Measurements from ENCODE around the gene ST6GALNAC3.

ST6GALNAC3 gene

GRCh38 chr1:76494807-76495206, 420.3 kb downstream of the ST6GALNAC3 start:
- Histone ChIP-seq H3K9me3 (ENCODE audit: control insufficient read depth, low read length) (no peaks in the 10 kb centered on the region), H3K4me3 (ENCODE audit: insufficient read depth, low read depth, low read length) (no peak overlapping the region), H3K27ac (ENCODE audit: insufficient read depth, low read depth, low read length, poor library complexity, severe bottlenecking) (no peak overlapping the region), H3K36me3 (ENCODE audit: control insufficient read depth, insufficient read depth, low read length) (no peaks in the 10 kb centered on the region), H3K27me3 (ENCODE audit: control insufficient read depth, insufficient read depth, low read length, poor library complexity, severe bottlenecking) (no peaks in the 10 kb centered on the region), H3K4me1 (ENCODE audit: control insufficient read depth, insufficient read depth, low read length) (peaks cover 6% of the 10 kb centered on the region)

- Histone ChIP-seq H3K9me3 (ENCODE audit: control insufficient read depth, low read length) (no peaks in the 10 kb centered on the region), H3K4me3 (ENCODE audit: insufficient read depth, low read depth, low read length) (no peak overlapping the region), H3K36me3 (ENCODE audit: control insufficient read depth, insufficient read depth, low read length) (no peaks in the 10 kb centered on the region), H3K27ac (ENCODE audit: insufficient read depth, low read depth, low read length, poor library complexity, severe bottlenecking) (no peak overlapping the region), H3K27me3 (ENCODE audit: control insufficient read depth, insufficient read depth, low read length, poor library complexity, severe bottlenecking) (no peaks in the 10 kb centered on the region), H3K4me1 (ENCODE audit: control insufficient read depth, insufficient read depth, low read length) (peaks cover 22% of the 10 kb centered on the region)
- WGBS, 2 experiments: 88 to 99% methylated on average over 3 of the region's 3 CpGs
Observed at GRCh38 chr1:76496871-76497270, 422.3 kb downstream of the ST6GALNAC3 start.

GRCh38 chr1:76500116-76500515, 425.6 kb downstream of the ST6GALNAC3 start:
- H3K27me3 ChIP-seq (ENCODE audit: control insufficient read depth, insufficient read depth, low read length, poor library complexity, severe bottlenecking): no peaks in the 10 kb centered on the region
- H3K36me3 ChIP-seq (ENCODE audit: control insufficient read depth, insufficient read depth, low read length): no peaks in the 10 kb centered on the region
- peaks cover 32% of the 10 kb centered on the region for H3K4me1 ChIP-seq (ENCODE audit: control insufficient read depth, insufficient read depth, low read length)
- no peak overlapping the region for H3K4me3 ChIP-seq (ENCODE audit: insufficient read depth, low read depth, low read length)
- H3K9me3 ChIP-seq (ENCODE audit: control insufficient read depth, low read length): no peaks in the 10 kb centered on the region
- no peak overlapping the region for H3K27ac ChIP-seq (ENCODE audit: insufficient read depth, low read depth, low read length, poor library complexity, severe bottlenecking)

GRCh38 chr1:76501136-76501535, 426.6 kb downstream of the ST6GALNAC3 start:
- H3K27ac ChIP-seq (ENCODE audit: insufficient read depth, low read depth, low read length, poor library complexity, severe bottlenecking): peak overlapping the region; percentile 95
- no peak overlapping the region for H3K4me3 ChIP-seq (ENCODE audit: insufficient read depth, low read depth, low read length)
- WGBS, 2 experiments: 0 to 5% methylated on average over 1 of the region's 2 CpGs

GRCh38 chr1:76501586-76502219, 427.2 kb downstream of the ST6GALNAC3 start:
- peak overlapping the region; percentile 95 for H3K27ac ChIP-seq (ENCODE audit: insufficient read depth, low read depth, low read length, poor library complexity, severe bottlenecking)
- H3K36me3 ChIP-seq (ENCODE audit: control insufficient read depth, insufficient read depth, low read length): no peaks in the 10 kb centered on the region
- no peak overlapping the region for H3K4me3 ChIP-seq (ENCODE audit: insufficient read depth, low read depth, low read length)
- no peaks in the 10 kb centered on the region for H3K27me3 ChIP-seq (ENCODE audit: control insufficient read depth, insufficient read depth, low read length, poor library complexity, severe bottlenecking)
- no peaks in the 10 kb centered on the region for H3K9me3 ChIP-seq (ENCODE audit: control insufficient read depth, low read length)
- peaks cover 32% of the 10 kb centered on the region for H3K4me1 ChIP-seq (ENCODE audit: control insufficient read depth, insufficient read depth, low read length)
- WGBS, 2 experiments: 7 to 8% methylated on average over 7 of the region's 7 CpGs

More at GRCh38 chr1:76501136-76501535, 426.6 kb downstream of the ST6GALNAC3 start:
- Histone ChIP-seq H3K4me1 (ENCODE audit: control insufficient read depth, insufficient read depth, low read length) (peaks cover 32% of the 10 kb centered on the region), H3K27me3 (ENCODE audit: control insufficient read depth, insufficient read depth, low read length, poor library complexity, severe bottlenecking) (no peaks in the 10 kb centered on the region), H3K9me3 (ENCODE audit: control insufficient read depth, low read length) (no peaks in the 10 kb centered on the region), H3K36me3 (ENCODE audit: control insufficient read depth, insufficient read depth, low read length) (no peaks in the 10 kb centered on the region)

- H3K36me3 ChIP-seq (ENCODE audit: control insufficient read depth, insufficient read depth, low read length): no peaks in the 10 kb centered on the region
- H3K4me3 ChIP-seq (ENCODE audit: insufficient read depth, low read depth, low read length): no peak overlapping the region
- H3K9me3 ChIP-seq (ENCODE audit: control insufficient read depth, low read length): no peaks in the 10 kb centered on the region
- H3K27ac ChIP-seq (ENCODE audit: insufficient read depth, low read depth, low read length, poor library complexity, severe bottlenecking): no peak overlapping the region
- 10 to 26% methylated on average over 3 of the region's 3 CpGs for WGBS, 2 experiments
- H3K27me3 ChIP-seq (ENCODE audit: control insufficient read depth, insufficient read depth, low read length, poor library complexity, severe bottlenecking): no peaks in the 10 kb centered on the region
- H3K4me1 ChIP-seq (ENCODE audit: control insufficient read depth, insufficient read depth, low read length): peaks cover 32% of the 10 kb centered on the region
Observed at GRCh38 chr1:76503100-76503499, 428.6 kb downstream of the ST6GALNAC3 start.

- peaks cover 32% of the 10 kb centered on the region for H3K4me1 ChIP-seq (ENCODE audit: control insufficient read depth, insufficient read depth, low read length)
- H3K27ac ChIP-seq (ENCODE audit: insufficient read depth, low read depth, low read length, poor library complexity, severe bottlenecking): no peak overlapping the region
- no peaks in the 10 kb centered on the region for H3K9me3 ChIP-seq (ENCODE audit: control insufficient read depth, low read length)
- H3K4me3 ChIP-seq (ENCODE audit: insufficient read depth, low read depth, low read length): no peak overlapping the region
- H3K27me3 ChIP-seq (ENCODE audit: control insufficient read depth, insufficient read depth, low read length, poor library complexity, severe bottlenecking): no peaks in the 10 kb centered on the region
- H3K36me3 ChIP-seq (ENCODE audit: control insufficient read depth, insufficient read depth, low read length): no peaks in the 10 kb centered on the region
- 91% methylated on average over 2 of the region's 2 CpGs for WGBS, 2 experiments
Observed at GRCh38 chr1:76503736-76504135, 429.2 kb downstream of the ST6GALNAC3 start.

GRCh38 chr1:76507376-76507775, 432.8 kb downstream of the ST6GALNAC3 start:
- H3K27ac ChIP-seq (ENCODE audit: insufficient read depth, low read depth, low read length, poor library complexity, severe bottlenecking): no peak overlapping the region
- H3K36me3 ChIP-seq (ENCODE audit: control insufficient read depth, insufficient read depth, low read length): no peaks in the 10 kb centered on the region
- no peaks in the 10 kb centered on the region for H3K27me3 ChIP-seq (ENCODE audit: control insufficient read depth, insufficient read depth, low read length, poor library complexity, severe bottlenecking)
- H3K4me1 ChIP-seq (ENCODE audit: control insufficient read depth, insufficient read depth, low read length): peaks cover 16% of the 10 kb centered on the region
- no peak overlapping the region for H3K4me3 ChIP-seq (ENCODE audit: insufficient read depth, low read depth, low read length)
- H3K9me3 ChIP-seq (ENCODE audit: control insufficient read depth, low read length): no peaks in the 10 kb centered on the region
- WGBS, 2 experiments: 94 to 100% methylated on average over 1 of the region's 3 CpGs

GRCh38 chr1:76508871-76509270, 434.3 kb downstream of the ST6GALNAC3 start:
- no peak overlapping the region for H3K4me3 ChIP-seq (ENCODE audit: insufficient read depth, low read depth, low read length)
- H3K4me1 ChIP-seq (ENCODE audit: control insufficient read depth, insufficient read depth, low read length): peaks cover 4% of the 10 kb centered on the region
- H3K9me3 ChIP-seq (ENCODE audit: control insufficient read depth, low read length): no peaks in the 10 kb centered on the region
- H3K27ac ChIP-seq (ENCODE audit: insufficient read depth, low read depth, low read length, poor library complexity, severe bottlenecking): no peak overlapping the region
- no peaks in the 10 kb centered on the region for H3K27me3 ChIP-seq (ENCODE audit: control insufficient read depth, insufficient read depth, low read length, poor library complexity, severe bottlenecking)
- 91 to 93% methylated on average over 3 of the region's 3 CpGs for WGBS, 2 experiments
- H3K36me3 ChIP-seq (ENCODE audit: control insufficient read depth, insufficient read depth, low read length): no peaks in the 10 kb centered on the region

GRCh38 chr1:76510672-76511557, 436.4 kb downstream of the ST6GALNAC3 start:
- H3K4me1 ChIP-seq (ENCODE audit: control insufficient read depth, insufficient read depth, low read length): peaks cover 4% of the 10 kb centered on the region
- H3K27ac ChIP-seq (ENCODE audit: insufficient read depth, low read depth, low read length, poor library complexity, severe bottlenecking): no peak overlapping the region
- no peak overlapping the region for H3K4me3 ChIP-seq (ENCODE audit: insufficient read depth, low read depth, low read length)
- no peaks in the 10 kb centered on the region for H3K36me3 ChIP-seq (ENCODE audit: control insufficient read depth, insufficient read depth, low read length)
- H3K9me3 ChIP-seq (ENCODE audit: control insufficient read depth, low read length): no peaks in the 10 kb centered on the region
- H3K27me3 ChIP-seq (ENCODE audit: control insufficient read depth, insufficient read depth, low read length, poor library complexity, severe bottlenecking): no peaks in the 10 kb centered on the region
- WGBS, 2 experiments: 58% methylated on average over 7 of the region's 7 CpGs

All from ectodermal cell (in vitro differentiated cells).